Left cardiac atrium (tissue), 4 donors: ENCODE data around the gene MYO5A. TPM values are rescaled to one million over a fixed set of nuclear protein-coding genes. Genes with fewer than 3 reads are reported as not detected.
"Not testable (repeated sequence)": the region's sequence is repeated elsewhere in the genome, so short reads cannot be mapped to it uniquely, and the experiment has no call there.

Experiments used
- ATAC-seq, 2 donors: fragments of 200-7000 bp; cut with Tn5 transposase; one replicate each; pipeline ENCODE4 v1.9.1; 2020; ENCODE audit warnings: mild to moderate bottlenecking in 2 of 2, moderate library complexity in 2 of 2
- DNase-seq: peaks from one replicate; pipeline ENCODE4 v3.0.0-alpha.2; 2020
- intact Hi-C, 2 donors: fragments of 100-400 bp; cut with DNase I; formaldehyde crosslinking; loops; one replicate each; pipeline versions ENCODE4 v1.14.1 to v1.15.1; 2022 to 2023
- total RNA-seq, 2 donors: library from RNA; stranded (reverse); fragmentation: NEBNext Ultra II Directional; extraction: Animal tissue kit (Norgen Biotek cat#: 25700); gene quantifications; one replicate each; pipeline ENCODE4 v1.2.1, GENCODE V29; 2021
- donor health status: DM: no; HTN: yes; CAD: no.
- donor health status: DM: no; HTN: yes; CAD: no; lungs with severe emphysema.
- donor health status: DM: yes; HTN: yes; CAD: no.
- donor health status: Dilated cardiomyopathy.

Gene MYO5A
- total RNA-seq, 2 donors from 2014 or later, result 18.1 to 19.4 TPM

DNA sequence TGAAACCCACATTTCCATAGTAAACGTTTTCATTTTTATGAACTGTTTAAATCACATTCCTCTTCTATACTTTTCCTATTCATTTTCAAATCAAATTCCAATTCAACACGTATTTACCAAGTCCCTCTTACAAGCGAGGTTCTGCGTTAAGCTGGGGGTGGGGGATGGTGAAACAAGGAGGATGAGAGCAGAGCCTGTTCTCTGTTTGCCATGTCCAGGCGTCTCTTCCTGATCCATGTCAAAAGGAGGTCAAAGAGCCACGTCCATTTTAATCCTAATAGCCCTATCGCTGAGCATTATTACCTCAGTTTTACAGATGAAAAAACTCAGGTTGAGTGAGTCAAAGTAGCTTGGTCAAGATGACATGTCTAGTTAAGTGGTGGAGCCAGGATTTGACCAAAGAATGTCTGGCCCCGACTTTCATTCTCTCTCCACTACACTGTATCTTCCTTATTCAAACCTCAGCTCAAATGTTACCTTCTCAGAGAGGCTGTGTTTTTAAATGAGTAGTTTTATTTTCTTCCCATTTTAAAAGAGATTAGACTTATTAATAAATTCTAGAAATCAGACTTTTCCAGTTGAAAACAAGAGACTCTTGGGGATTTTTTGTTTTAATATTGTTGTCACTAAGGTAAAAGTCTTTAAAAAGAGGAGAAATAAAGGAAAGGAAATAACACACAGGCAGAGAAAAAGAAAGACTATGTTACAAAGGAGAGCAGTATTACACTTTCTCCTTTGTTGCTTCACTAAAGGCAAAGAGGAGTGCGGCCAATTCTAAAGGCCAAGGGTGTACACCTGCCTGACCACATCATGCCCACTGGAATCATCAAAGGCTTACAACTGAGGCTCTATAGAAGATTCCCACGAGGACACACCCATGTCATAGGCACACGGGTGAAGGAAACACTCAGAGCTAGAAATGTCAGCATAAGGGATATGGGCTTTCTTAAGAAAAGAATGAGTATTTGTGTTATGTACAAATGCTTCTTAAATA, 42.4 kb downstream of the MYO5A start:
- DNase-seq (no peak), ATAC-seq (no peak)
- intact Hi-C loops, result no loop called here

GRCh38 chr15:52485290-52485689, 43.4 kb downstream of the MYO5A start:
- intact Hi-C loops, result no loop called here
- DNase-seq, result no peak
- no peak for ATAC-seq

GRCh38 chr15:52483707-52484106, 45.0 kb downstream of the MYO5A start:
- ATAC-seq (peak in 1 of 2 donors; percentile 50), DNase-seq (no peak)
- intact Hi-C loops, result no loop called here

GRCh38 chr15:52481915-52482314, 46.8 kb downstream of the MYO5A start:
- intact Hi-C loops, result no loop called here
- ATAC-seq (peak; percentile 75 to 89), DNase-seq (no peak)

DNA sequence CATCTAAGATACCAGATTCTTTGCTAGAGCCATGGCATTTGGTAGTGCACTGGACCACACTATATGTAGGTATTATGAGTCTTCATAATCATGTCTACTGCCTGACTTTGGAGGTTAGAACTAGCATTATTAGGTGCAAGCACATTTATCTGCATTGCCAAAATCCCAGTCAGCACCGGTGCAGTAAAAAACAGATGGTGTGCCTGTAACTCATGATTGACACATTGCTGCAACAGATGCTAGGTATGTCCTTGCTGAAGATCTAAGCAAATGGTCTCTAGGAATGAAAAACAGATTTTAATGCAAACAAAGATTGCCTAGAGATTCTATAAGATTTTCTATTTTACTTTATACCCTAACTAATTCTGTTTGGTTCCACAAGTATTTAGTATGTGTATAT, 47.7 kb downstream of the MYO5A start:
- intact Hi-C loops, result no loop called here

GRCh38 chr15:52466716-52467115, 62.0 kb downstream of the MYO5A start:
- intact Hi-C loops, result no loop called here
- ATAC-seq, result no peak
- no peak for DNase-seq

More for the DNA sequence above, 47.7 kb downstream of the MYO5A start:
- DNase-seq, result no peak
- ATAC-seq, result no peak

DNA sequence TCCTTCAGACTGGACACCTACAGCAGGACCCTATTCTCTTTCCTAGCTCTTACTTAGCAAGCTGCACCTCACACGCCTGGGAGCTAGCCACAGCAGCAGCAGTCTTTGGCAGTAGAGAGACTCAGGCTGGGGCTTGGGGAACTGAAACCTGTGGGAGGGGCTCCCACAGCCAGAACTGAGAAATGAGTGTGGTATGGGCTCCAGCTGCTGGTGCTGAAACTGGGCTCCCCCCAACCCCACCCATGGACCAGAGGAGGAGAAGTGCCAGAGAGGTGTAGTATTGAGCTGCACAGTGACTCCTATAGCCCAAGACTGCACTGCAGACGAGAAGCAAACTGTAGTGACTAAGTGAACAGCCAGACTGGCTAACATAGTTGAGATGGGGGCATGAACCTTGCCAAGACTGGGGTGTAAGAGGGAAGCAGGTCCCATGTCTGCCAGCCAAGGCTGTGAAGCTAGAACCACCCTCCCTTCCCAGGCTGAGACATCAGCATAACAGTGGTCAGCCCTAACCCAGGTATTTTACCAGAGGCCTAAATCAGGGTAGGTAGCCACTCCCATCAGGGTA, 62.5 kb downstream of the MYO5A start:
- intact Hi-C loops, result no loop called here
- ATAC-seq (peak; percentile 71 to 84), DNase-seq (peak; percentile 36)

DNA sequence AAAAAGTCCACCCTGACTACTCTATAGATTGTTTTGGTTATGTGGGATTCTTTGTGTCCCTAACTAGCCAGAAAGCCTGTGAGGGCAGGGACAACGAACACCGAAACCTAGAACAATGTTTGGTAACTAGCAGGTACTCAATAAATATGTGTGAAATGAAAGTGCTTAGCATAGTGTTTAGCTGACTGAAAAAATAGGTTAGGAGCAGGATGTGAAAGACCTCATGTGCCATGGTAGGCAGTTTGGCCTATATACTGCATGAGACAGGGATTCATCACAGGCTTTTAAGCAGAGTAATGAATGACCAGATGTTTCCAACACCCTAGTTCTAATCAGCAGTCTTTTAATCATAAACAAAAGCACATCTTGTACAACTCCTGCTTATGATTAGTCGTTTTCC, 64.2 kb downstream of the MYO5A start:
- intact Hi-C loops, result no loop called here
- ATAC-seq, result no peak
- DNase-seq, result no peak

DNA sequence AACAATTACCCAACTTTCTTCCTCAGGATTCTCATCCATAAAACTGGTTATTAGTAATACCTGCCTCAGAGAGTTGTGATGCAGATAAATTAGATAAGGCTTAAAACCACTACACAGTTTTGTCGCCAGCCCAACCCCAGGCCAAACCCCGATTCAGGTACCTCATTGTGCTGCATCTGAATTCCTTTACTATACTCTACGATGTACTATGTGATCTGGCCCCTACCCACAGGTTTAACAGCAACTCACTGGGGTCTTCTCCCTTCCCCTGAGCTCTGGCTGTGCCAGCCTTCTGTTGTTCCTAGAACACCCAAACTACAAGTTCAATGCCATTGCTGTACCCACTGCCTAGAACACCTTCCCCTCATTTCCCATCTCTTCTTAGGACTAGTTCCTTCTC, 64.6 kb downstream of the MYO5A start:
- no peak for ATAC-seq
- DNase-seq, result no peak
- intact Hi-C loops, result no loop called here

DNA sequence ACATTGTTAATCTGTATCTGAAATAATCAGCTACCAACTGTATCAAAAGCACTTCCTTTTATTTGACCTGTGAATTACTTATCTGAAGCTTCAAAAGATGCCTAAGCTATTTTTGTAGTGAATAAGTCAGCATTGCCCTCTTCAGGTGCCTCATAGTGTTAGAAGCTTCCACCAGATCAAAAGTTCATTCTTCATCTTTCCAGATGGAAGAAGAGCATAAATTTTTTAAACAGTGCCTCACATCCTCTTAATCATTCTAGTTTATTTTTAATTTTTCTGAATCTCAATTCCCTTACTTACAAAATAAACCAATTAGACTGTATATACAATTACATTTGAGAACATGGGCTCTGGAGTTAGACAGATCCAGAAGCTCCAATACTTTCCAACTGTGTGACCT, 65.0 kb downstream of the MYO5A start:
- intact Hi-C loops, result no loop called here

DNA sequence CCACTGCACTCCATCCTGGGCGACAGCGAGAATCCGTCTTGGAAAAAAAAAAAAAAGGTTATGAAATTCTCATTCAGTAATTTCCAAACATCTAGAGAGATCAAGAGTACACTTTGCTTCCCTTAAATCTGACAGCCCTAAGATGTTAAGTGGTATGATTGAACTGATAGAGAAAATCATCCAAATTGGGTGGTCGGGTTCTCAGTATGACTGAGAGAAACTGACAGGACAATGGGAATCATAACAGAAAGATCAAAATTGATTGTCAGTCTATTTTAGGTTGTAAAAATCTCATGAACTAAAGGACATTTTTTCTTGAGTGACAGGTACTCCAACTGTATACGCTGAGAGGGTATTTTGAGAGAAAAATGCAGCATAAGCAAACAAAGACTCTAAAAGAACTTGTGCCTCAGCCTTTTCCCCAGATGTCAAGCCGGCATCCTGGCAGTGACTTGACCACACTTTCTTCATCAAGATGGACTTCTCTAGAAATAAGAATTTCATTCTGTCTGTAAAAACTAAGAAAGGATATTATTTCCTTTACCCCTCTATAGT, 65.8 kb downstream of the MYO5A start:
- ATAC-seq, result no peak
- intact Hi-C loops, result no loop called here
- DNase-seq, result no peak

More for the DNA sequence above, 65.0 kb downstream of the MYO5A start:
- DNase-seq, result no peak
- ATAC-seq, result peak; percentile 24 to 32

GRCh38 chr15:52459701-52460100, 69.0 kb downstream of the MYO5A start:
- intact Hi-C loops, ATAC-seq, DNase-seq: not testable (repeated sequence)

DNA sequence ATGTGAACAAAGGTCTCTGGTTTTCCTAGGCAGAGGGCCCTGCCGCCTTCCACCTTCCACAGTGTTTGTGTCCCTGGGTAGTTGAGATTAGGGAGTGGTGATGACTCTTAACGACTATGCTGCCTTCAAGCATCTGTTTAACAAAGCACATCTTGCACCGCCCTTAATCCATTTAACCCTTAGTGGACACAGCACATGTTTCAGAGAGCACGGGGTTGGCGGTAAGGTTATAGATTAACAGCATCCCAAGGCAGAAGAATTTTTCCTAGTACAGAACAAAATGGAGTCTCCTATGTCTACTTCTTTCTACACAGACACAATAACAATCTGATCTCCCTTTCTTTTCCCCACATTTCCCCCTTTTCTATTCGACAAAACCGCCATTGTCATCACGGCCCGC, 69.4 kb downstream of the MYO5A start:
- intact Hi-C loops, ATAC-seq, DNase-seq: not testable (repeated sequence)

- DNase-seq (no peak), ATAC-seq (peak in 1 of 2 donors; percentile 53)
- intact Hi-C loops, result no loop called here
Observed at GRCh38 chr15:52448011-52448890, 80.4 kb downstream of the MYO5A start.

DNA sequence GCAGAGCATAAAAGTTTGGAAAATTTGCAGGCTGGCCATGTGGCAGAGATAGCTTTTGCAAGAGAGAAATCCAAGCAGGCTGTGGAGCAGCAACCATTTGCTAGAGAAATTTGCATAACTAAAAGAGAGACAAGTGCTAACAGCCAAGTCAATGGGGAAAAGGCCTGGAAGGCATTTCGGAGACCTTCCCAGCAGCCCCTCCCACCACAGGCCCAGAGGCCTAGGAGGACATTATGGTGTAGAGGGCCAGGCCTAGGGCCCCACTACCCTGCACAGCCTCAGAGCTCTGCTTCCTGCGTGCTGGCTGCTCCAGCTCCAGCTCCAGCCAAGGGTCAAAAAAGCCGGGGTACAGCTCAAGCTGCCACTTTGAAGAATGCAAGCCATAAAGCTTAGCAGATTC, 82.7 kb downstream of the MYO5A start:
- DNase-seq, result no peak
- intact Hi-C loops, result no loop called here
- ATAC-seq, result peak in 1 of 2 donors; percentile 26

DNA sequence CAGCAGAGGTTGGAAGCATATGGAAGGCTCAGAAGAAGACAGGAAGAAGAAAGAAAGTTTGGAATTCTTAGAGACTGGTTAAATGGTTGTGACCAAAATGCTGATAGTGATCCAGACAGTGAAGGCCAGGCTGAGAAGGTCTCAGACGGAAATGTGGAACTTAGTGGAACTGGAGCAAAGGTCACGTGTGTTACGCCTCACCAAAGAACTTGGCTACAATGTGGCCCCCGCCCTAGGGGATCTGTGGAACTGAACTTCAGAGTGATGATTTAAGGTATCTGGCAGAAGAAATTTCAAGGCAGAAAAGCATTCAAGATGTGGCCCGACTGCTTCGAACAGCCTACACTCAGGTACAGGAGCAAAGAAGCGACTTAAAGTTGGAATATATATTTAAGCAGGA, 83.1 kb downstream of the MYO5A start:
- DNase-seq, result no peak
- intact Hi-C loops, result no loop called here
- ATAC-seq, result peak in 1 of 2 donors; percentile 42

DNA sequence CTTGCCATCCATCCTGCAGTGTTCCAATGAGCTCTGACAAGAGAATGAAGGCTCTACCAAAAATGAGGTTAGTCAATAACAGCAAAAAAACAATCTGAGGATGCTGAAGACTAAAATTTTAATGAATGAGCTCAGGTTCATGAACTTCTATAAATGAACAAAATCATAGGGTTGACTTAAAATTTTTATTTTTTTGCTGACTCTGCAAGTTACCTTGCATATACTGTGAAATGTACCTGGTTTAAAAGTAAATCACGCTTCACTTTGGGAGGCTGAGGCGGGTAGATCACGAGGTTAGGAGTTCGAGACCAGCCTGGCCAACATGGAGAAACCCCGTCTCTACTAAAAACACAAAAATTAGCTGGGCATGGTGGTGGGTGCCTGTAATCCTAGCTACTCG, 85.5 kb downstream of the MYO5A start:
- ATAC-seq, DNase-seq, intact Hi-C loops: not testable (repeated sequence)

GRCh38 chr15:52441841-52442240, 86.8 kb downstream of the MYO5A start:
- intact Hi-C loops, result no loop called here
- ATAC-seq (no peak), DNase-seq (no peak)

GRCh38 chr15:52440946-52441345, 87.7 kb downstream of the MYO5A start:
- DNase-seq (no peak), ATAC-seq (no peak)
- intact Hi-C loops, result no loop called here
